GDM1 (cell line): ENCODE measurements around the gene IGF1R.
"Not testable (repeated sequence)": the region's sequence is repeated elsewhere in the genome, so short reads cannot be mapped to it uniquely, and the experiment has no call there.

Experiments used
- DNase-seq: peaks from one replicate; lab custom pipeline; 2025; lab: John Stamatoyannopoulos, UW

Gene IGF1R

GRCh38 chr15:99002226-99002625 lies 353.9 kb downstream of the IGF1R start:
- DNase-seq, result no peak

DNA sequence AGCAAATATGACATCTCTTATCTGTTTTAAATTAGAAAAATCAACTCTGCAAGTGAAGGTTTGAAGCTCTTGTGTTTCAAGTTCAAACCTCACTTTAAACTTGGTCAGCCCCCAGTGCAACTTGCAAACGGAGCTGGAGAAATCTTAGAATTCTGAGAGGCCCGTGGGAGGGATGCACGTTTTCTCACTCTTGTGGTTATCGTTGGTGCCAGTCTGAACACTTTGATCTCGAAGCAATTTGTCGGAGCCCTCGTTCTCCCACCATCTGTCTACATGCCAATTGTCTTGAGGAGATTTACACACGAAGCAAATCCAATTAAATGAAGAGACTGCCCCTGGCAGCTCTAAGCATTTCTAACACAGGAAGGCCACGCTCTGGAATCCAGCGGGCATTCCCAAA lies 355.0 kb downstream of the IGF1R start:
- not testable (repeated sequence) for DNase-seq

- not testable (repeated sequence) for DNase-seq
Measured at GRCh38 chr15:99004998-99005974, 356.9 kb downstream of the IGF1R start.

DNA sequence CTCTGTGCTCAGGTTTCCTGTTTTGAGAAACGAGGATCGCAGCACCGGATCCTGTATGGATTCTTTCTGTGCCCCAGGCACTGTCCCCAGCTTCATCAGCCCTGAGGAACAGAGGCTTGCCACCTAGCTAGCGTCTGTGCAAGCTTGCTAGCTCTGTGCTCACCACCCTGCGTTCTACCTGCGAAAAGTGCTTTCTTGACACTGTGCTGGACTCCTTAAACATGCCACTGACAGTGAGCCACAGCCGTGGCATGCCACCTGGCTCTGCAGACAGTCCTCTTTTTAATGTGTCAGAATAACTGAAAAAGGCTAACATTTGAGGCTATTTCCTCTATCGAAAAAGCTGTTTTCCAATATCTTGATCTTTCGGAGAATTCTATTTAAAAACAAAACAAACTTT lies 357.8 kb downstream of the IGF1R start:
- DNase-seq, result no peak

DNA sequence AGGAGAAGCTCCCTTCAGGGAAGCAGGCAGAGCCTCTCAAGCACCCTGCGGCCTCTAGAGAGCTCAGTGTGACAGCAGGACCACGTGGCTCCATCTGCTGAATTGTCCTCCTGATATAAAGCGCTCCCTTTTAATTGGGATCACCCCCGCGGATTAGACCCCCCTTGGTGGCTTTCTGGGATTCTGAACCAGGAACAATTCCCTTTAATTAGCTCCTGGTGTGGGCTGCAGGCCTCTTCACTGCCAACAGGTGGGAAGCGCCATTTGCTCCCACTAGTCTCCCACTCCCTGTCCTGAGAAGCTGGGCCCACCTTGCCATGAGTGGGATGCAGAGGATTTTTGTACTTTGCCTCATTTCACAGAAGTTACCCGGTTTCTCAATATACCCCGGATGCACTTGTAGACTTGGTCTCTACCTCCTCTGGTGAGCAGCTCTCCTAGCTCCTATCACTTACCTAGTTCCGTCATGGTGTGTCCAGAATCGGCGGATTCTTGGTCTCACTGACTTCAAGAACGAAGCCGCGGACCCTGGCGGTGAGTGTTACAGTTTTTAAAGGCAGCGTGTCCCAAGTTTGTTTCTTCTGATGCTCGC lies 358.7 kb downstream of the IGF1R start:
- no peak for DNase-seq

DNA sequence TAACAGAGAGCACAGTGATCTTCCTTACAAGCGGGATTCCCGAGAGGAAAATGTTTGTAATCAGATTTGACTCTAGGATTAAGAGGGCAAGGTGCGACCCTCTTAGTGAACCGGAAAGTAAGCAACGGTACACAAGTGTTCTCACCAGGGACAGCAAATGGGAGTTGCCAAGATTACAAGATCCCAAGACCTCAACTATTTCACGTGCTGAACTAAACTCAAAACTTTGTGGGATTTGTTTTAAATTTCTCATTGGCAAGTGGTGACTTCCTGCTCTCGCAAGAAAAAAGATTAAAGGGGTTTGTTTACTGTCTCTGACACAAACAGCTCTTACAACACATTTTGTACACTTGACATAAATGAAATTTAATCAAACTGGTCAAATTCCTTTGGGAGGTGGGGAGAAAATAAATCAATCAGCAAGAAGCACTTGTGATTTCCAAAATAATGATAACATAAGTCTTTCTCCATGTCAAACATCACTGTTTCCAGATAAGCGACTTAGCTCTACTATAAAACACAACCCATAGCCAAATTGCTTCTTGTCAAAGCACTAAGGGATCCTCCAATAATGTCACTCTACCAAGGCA lies 361.5 kb downstream of the IGF1R start:
- DNase-seq, result no peak

GRCh38 chr15:99010768-99011167 lies 362.4 kb downstream of the IGF1R start:
- DNase-seq, result no peak
